Kidney epithelial cell (primary cell): Measurements from ENCODE around the gene TRPC4AP. TPM values are rescaled to one million over a fixed set of nuclear protein-coding genes. Genes with fewer than 3 reads are reported as not detected.

Experiments used
- DNase-seq: peaks from one replicate; pipeline ENCODE4 v3.0.0-alpha.2; 2010; ENCODE audit warnings: low read depth
- H3K27me3 ChIP-seq: 2 replicates; pipeline ENCODE4 v1.6.0; 2011; ENCODE audit warnings: low read length; ENCODE audit not compliant: control insufficient read depth, insufficient read depth
- H3K36me3 ChIP-seq: 2 replicates; pipeline ENCODE4 v1.5.1; 2011; ENCODE audit warnings: low read length; ENCODE audit not compliant: control insufficient read depth, insufficient read depth
- H3K4me3 ChIP-seq: 2 replicates; pipeline ENCODE4 v1.5.1; 2011; ENCODE audit warnings: low read depth, mild to moderate bottlenecking, control low read depth, low read length
- CTCF ChIP-seq: IDR thresholded peaks from 2 replicates; pipeline ENCODE4 v1.5.1; 2011; ENCODE audit warnings: mild to moderate bottlenecking, moderate library complexity, low read length, control low read depth, inconsistent platforms; ENCODE audit not compliant: insufficient read depth, poor library complexity, severe bottlenecking
- total RNA-seq: library from RNA; depleted of rRNA; stranded (reverse); fragments of >200 nt; gene quantifications from 2 replicates; pipeline ENCODE4 v1.2.3, GENCODE V29; 2015

The TRPC4AP gene
- total RNA-seq, 1 donor from 2014 or later = 78.8 TPM

GRCh38 chr20:34989118-34989517, 103.5 kb downstream of the TRPC4AP start:
- DNase-seq = no peak
- Histone ChIP-seq H3K27me3 (peaks cover 26% of the 10 kb centered on the region), H3K4me3 (no peak overlapping the region), H3K36me3 (no peaks in the 10 kb centered on the region)
- TF ChIP-seq CTCF = no peak

- no peak for TF ChIP-seq CTCF
- DNase-seq = no peak
- H3K4me3 ChIP-seq = no peak overlapping the region
Observed at GRCh38 chr20:34988191-34988540, 104.4 kb downstream of the TRPC4AP start.

GRCh38 chr20:34987288-34988190, 105.1 kb downstream of the TRPC4AP start:
- no peak overlapping the region for H3K4me3 ChIP-seq
- no peak for DNase-seq
- no peaks in the 10 kb centered on the region for H3K36me3 ChIP-seq
- peaks cover 34% of the 10 kb centered on the region for H3K27me3 ChIP-seq
- TF ChIP-seq CTCF = no peak

More at GRCh38 chr20:34988191-34988540, 104.4 kb downstream of the TRPC4AP start:
- Histone ChIP-seq H3K27me3 (peaks cover 34% of the 10 kb centered on the region), H3K36me3 (no peaks in the 10 kb centered on the region)

GRCh38 chr20:34986311-34987287, 106.0 kb downstream of the TRPC4AP start:
- DNase-seq = no peak
- H3K4me3 ChIP-seq = no peak overlapping the region
- no peaks in the 10 kb centered on the region for H3K36me3 ChIP-seq
- TF ChIP-seq CTCF = no peak
- H3K27me3 ChIP-seq = peaks cover 34% of the 10 kb centered on the region

- TF ChIP-seq CTCF = no peak
- Histone ChIP-seq H3K36me3 (no peaks in the 10 kb centered on the region), H3K27me3 (peaks cover 34% of the 10 kb centered on the region), H3K4me3 (no peak overlapping the region)
- no peak for DNase-seq
Observed at GRCh38 chr20:34985461-34986310, 106.9 kb downstream of the TRPC4AP start.
